Ovary (tissue), 9 donors: Measurements from ENCODE around the gene MAPK14. TPM values are rescaled to one million over a fixed set of nuclear protein-coding genes. Genes with fewer than 3 reads are reported as not detected.

Experiments
- DNase-seq, 5 donors: peaks; one replicate each; pipeline ENCODE4 v3.0.0-alpha.2; 2019 to 2020
- H3K27ac ChIP-seq, 2 donors: fragments of 200-600 bp; one replicate each; pipeline versions ENCODE4 v1.5.1 to v1.8.0; 2019 to 2022
- H3K27me3 ChIP-seq: fragments of 200-600 bp; one replicate; pipeline ENCODE4 v1.8.0; 2022
- H3K36me3 ChIP-seq: fragments of 200-600 bp; sonication (generic); one replicate; pipeline ENCODE4 v1.5.1; 2019
- H3K4me1 ChIP-seq: one replicate; pipeline ENCODE4 v1.8.1; 2013; ENCODE audit warnings: mild to moderate bottlenecking, moderate library complexity; ENCODE audit not compliant: insufficient read depth
- H3K4me3 ChIP-seq: fragments of 200-600 bp; sonication (generic); one replicate; pipeline ENCODE4 v1.5.1; 2017
- H3K9me3 ChIP-seq, 2 donors: fragments of 200-600 bp in 1 of 2; sonication (generic) in 1 of 2; one replicate each; pipeline versions ENCODE4 v1.5.1 to v1.8.1; 2013 to 2019; ENCODE audit warnings: mild to moderate bottlenecking in 1 of 2, moderate library complexity in 1 of 2
- CTCF ChIP-seq, 3 donors: fragments of 450-650 bp in 2 of 3; fragments of 200-600 bp in 1 of 3; IDR thresholded peaks; one replicate each; pipeline versions ENCODE4 v1.5.1 to v1.8.0; 2016 to 2022; ENCODE audit warnings: antibody characterized with exemption in 3 of 3, mild to moderate bottlenecking in 1 of 3
- EP300 ChIP-seq: sonication (generic); formaldehyde crosslinking; IDR thresholded peaks from one replicate; pipeline ENCODE4 v1.6.1; 2017; ENCODE audit warnings: antibody characterized with exemption
- POLR2A ChIP-seq: fragments of 450-650 bp; IDR thresholded peaks from one replicate; pipeline ENCODE4 v1.6.1; 2017; ENCODE audit warnings: antibody characterized with exemption, mild to moderate bottlenecking, moderate library complexity
- WGBS, 3 donors: extraction: QIAGEN DNeasy Blood & Tissue Kit in 1 of 3; methylation state at CpG; one replicate each; pipeline versions ENCODE4 v1.1.5 to v1.1.7; 2013 to 2017; 5-methylcytosine and 5-hydroxymethylcytosine counted together
- intact Hi-C, 4 donors: fragments of 100-400 bp; cut with DNase I; formaldehyde crosslinking; loops; one replicate each; pipeline versions ENCODE4 v1.11.0 to v1.15.1; 2022 to 2023
- polyA plus RNA-seq, 2 donors: library from polyadenylated mRNA; stranded (reverse); fragments of 200-250 nt in 1 of 2; fragments of 350-450 nt in 1 of 2; fragmentation: Illumina TruSeq in 1 of 2; extraction: RNeasy Lipid Tissue Mini Kit (QIAGEN cat#74804) in 1 of 2; gene quantifications; one replicate each; pipeline ENCODE4 v1.2.3, GENCODE V29; 2013 to 2014
- total RNA-seq, 7 donors: library from RNA; depleted of rRNA in 2 of 7; stranded (reverse); fragments of >200 nt in 2 of 7; fragmentation: NEBNext Ultra II Directional in 3 of 7; extraction: Animal tissue kit (Norgen Biotek cat#: 25700) in 3 of 7; gene quantifications; one replicate each; pipeline versions ENCODE4 v1.1.0 to v1.2.4, GENCODE V29; 2016 to 2023
- donor health status: DM: no; HTN: no; CAD: no; lungs with moderate emphysema.
- donor health status: DM: no; HTN: no; CAD: no.
- donor health status: Bipolar disorder and iron deficiency.
- donor health status: DM: yes; HTN: yes; CAD: no.
- donor health status: DM: no; HTN: no; CAD: no.
- donor health status: DM: yes; HTN: yes; CAD: no.

The MAPK14 gene
- total and polyA plus RNA-seq, 9 donors, result 18.6 to 58.8 (median 37.1) TPM

- no peak overlapping the region for H3K4me3 ChIP-seq
- no peak overlapping the region for H3K27ac ChIP-seq
- 86 to 96% (median 95%) methylated on average over 16 of the region's 16 CpGs for WGBS, 3 donors
- no peak for DNase-seq
- intact Hi-C loops, result no loop called here
- H3K36me3 ChIP-seq, result no peaks in the 10 kb centered on the region
- no peaks in the 10 kb centered on the region for H3K27me3 ChIP-seq
- H3K4me1 ChIP-seq, result peaks cover 7% of the 10 kb centered on the region
- TF ChIP-seq EP300, result no peak
- TF ChIP-seq CTCF (IDR thresholded peaks at IDR 0.05), result no peak
- no peak for TF ChIP-seq POLR2A
- H3K9me3 ChIP-seq, result no peaks in the 10 kb centered on the region
Observed at GRCh38 chr6:36050947-36051710, 23.5 kb downstream of the MAPK14 start.

GRCh38 chr6:36052097-36052496 lies 24.5 kb downstream of the MAPK14 start:
- H3K36me3 ChIP-seq, result no peaks in the 10 kb centered on the region
- H3K27ac ChIP-seq, result no peak overlapping the region
- peaks cover 5% of the 10 kb centered on the region for H3K4me1 ChIP-seq
- no peak overlapping the region for H3K4me3 ChIP-seq
- TF ChIP-seq POLR2A (no peak), CTCF (IDR thresholded peaks at IDR 0.05) (no peak), EP300 (no peak)
- intact Hi-C loops, result no loop called here
- no peaks in the 10 kb centered on the region for H3K9me3 ChIP-seq
- WGBS, 3 donors, result 70 to 94% (median 93%) methylated on average over 2 of the region's 2 CpGs
- no peaks in the 10 kb centered on the region for H3K27me3 ChIP-seq
- no peak for DNase-seq

- Histone ChIP-seq H3K4me1 (peaks cover 5% of the 10 kb centered on the region), H3K9me3 (no peaks in the 10 kb centered on the region), H3K27ac (no peak overlapping the region), H3K27me3 (no peaks in the 10 kb centered on the region), H3K4me3 (no peak overlapping the region), H3K36me3 (no peaks in the 10 kb centered on the region)
- intact Hi-C loops, result no loop called here
- WGBS, 3 donors, result 12 to 25% (median 18%) methylated on average over 2 of the region's 2 CpGs
- no peak for DNase-seq
- no peak for TF ChIP-seq POLR2A
- TF ChIP-seq EP300, result no peak
- no peak for TF ChIP-seq CTCF (IDR thresholded peaks at IDR 0.05)
Observed at GRCh38 chr6:36053878-36054277, 26.3 kb downstream of the MAPK14 start.

- TF ChIP-seq EP300 (no peak), CTCF (IDR thresholded peaks at IDR 0.05) (no peak), POLR2A (no peak)
- WGBS, 3 donors, result 8 to 17% (median 16%) methylated on average over 2 of the region's 2 CpGs
- Histone ChIP-seq H3K27ac (no peak overlapping the region), H3K36me3 (no peaks in the 10 kb centered on the region), H3K27me3 (no peaks in the 10 kb centered on the region), H3K9me3 (no peaks in the 10 kb centered on the region), H3K4me3 (no peak overlapping the region), H3K4me1 (peaks cover 5% of the 10 kb centered on the region)
- DNase-seq, result no peak
- intact Hi-C loops, result no loop called here
Observed at GRCh38 chr6:36054415-36054814, 26.8 kb downstream of the MAPK14 start.
